ENCODE measurements around the gene GSDME.

DNA sequence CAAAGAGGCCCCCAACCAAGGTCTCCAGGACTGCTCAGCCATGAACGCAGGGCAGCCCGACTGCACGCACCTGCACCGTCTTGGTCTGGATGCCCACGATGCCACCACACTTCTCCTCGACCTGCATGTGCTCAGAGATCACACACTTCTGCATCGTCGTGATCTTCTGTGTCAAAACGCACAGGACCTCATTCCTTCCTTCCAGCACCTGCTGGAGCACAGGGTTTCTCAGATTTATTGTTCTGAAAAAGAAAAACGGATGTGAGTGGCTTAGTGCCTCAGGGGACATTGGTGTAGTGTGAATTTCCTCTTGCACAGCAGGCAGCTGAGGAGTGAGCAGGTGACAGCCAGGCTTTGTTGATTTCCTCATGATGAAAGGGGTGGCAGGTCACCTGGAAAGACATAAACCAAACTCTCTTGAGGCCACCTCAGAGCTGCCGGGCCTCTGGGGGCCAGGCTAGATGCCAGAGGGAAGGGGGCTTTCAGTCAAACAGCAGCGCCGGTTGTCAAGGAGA, 38.2 kb downstream of the GSDME start:
- TF ChIP-seq ZNF70 (CRISPR knock-in tag; IDR thresholded peaks at IDR 0.05): no peak
- TF ChIP-seq, protein P1, sequence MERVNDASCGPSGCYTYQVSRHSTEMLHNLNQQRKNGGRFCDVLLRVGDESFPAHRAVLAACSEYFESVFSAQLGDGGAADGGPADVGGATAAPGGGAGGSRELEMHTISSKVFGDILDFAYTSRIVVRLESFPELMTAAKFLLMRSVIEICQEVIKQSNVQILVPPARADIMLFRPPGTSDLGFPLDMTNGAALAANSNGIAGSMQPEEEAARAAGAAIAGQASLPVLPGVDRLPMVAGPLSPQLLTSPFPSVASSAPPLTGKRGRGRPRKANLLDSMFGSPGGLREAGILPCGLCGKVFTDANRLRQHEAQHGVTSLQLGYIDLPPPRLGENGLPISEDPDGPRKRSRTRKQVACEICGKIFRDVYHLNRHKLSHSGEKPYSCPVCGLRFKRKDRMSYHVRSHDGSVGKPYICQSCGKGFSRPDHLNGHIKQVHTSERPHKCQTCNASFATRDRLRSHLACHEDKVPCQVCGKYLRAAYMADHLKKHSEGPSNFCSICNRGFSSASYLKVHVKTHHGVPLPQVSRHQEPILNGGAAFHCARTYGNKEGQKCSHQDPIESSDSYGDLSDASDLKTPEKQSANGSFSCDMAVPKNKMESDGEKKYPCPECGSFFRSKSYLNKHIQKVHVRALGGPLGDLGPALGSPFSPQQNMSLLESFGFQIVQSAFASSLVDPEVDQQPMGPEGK (CRISPR knock-in tag; IDR thresholded peaks at IDR 0.05; ENCODE audit: borderline replicate concordance): no peak

All from SK-N-SH treated with all-trans-retinoic acid at 6 μM for 48 hours (cell line).